GM18508 (cell line): ENCODE results near the gene GXYLT1.
"Not testable (repeated sequence)": the region's sequence is repeated elsewhere in the genome, so short reads cannot be mapped to it uniquely, and the experiment has no call there.

Experiments
- ATAC-seq: cut with Tn5 transposase; IDR thresholded peaks from one replicate; pipeline ENCODE4 v1.9.1; 2021; ENCODE audit warnings: moderate number of reproducible peaks; ENCODE audit not compliant: insufficient read depth, unreplicated experiment

Gene GXYLT1

DNA sequence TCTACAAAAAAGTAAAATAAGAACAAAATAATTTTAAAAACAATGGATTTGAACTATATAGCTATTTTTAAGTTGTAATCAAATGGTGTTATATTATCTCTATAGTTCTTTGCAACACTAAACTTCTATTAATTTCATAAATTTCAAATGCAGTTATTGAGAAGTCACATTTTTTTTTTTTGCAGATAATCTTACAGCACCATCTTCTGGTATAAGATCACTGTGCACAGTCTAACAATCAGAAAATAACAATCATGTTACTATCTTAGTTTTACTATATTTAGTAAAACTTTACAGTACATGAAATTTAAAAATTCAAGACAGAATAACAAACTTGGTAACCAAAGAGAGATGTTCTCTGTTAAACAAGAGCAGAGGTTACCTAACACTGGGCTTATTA lies 40.6 kb downstream of the GXYLT1 start:
- no peak for ATAC-seq

DNA sequence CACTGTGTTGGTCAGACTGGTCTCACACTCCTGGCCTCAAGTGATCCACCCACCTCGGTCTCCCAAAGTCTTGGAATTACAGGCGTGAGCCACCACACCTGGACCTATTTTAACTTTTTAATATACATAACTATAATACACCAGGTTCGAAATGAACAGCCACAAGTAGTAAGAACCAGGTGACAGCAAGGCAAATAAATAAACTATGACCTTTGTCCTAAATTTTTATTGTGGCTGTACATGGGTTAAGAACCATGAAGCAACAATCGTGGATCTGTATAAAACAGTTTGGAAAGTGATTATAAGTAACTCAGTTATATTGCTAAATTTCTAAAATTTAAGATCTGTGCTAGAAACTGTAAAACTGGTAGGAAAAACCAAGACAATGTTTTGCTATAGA lies 41.5 kb downstream of the GXYLT1 start:
- no peak for ATAC-seq

GRCh38 chr12:42102720-42103119 lies 42.0 kb downstream of the GXYLT1 start:
- ATAC-seq: no peak

DNA sequence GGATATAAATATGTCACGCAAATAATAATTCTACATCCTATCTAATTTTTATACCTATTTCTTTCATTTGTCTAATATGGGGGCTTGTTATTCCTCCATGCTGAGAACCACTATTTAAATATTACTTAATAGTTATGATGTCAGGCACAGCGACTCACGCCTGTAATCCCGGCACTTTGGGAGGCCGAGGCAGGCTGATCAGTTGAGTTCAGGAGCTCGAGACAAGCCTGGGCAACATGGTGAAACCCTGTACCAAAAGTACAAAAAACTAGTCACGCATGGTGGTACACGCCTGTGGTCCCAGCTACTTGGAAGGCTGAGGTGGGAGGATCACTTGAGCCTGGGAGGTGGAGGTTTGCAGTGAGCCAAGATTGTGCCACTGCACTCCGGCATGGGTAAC lies 45.2 kb downstream of the GXYLT1 start:
- ATAC-seq: no peak

DNA sequence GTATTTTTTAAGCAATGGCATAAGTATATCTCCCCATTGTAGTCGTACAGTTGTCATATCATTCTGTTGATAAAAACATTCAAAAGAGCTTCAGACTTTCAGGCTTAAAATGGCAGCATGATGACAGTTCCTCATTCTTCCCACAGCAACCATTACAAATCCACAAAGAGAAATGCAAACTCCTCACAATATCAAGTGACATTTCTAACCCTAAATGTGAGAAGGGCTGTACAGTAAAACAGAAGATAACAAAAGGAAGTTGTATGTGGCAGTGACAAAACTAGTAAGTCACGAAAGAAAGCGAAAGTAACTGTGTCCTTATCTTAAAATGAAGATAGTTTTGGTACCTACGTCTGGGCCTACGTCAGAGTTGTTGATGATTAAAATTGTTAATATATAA lies 46.7 kb downstream of the GXYLT1 start:
- ATAC-seq: peak; percentile 86

DNA sequence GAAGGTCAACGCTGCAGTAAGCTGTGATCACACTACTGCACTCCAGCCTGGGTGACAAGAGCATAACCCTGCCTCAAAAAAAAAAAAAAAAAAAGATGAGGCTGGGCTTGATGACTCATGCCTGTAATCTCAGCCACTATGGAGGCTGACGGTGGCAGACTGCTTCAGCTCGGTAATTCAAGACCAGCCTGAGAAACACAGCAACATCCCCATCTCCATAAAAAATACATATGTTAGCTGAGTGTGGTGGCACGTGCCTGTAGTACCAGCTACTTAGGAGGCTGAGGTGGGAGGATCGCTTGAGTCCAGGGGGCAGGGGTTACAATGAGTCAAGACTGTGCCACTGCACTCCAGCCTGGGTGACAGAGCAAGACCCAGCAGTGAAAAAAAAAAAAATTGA lies 50.4 kb downstream of the GXYLT1 start:
- no peak for ATAC-seq

- ATAC-seq: no peak
Measured at GRCh38 chr12:42091769-42092168, 52.9 kb downstream of the GXYLT1 start.

DNA sequence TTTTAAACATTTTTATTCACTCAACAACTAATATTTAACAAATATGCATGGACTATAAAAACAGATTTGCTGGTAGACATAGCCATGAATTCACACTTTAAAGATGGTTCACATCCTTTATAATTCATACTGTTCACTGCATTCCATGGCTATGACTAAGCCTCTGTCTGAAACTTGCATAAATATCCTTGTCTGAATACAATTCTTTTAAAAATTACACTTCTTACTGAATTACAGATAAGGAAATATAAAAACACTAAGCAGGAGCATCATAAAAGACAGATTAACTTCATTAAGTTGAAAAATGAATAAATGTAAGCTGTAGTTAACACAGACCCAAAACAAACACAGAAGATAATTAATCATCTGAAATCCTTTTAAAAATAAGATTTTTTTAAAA lies 53.8 kb downstream of the GXYLT1 start:
- ATAC-seq: no peak

GRCh38 chr12:42086031-42086430 lies 58.6 kb downstream of the GXYLT1 start:
- no peak for ATAC-seq

GRCh38 chr12:42085594-42085993 lies 59.1 kb downstream of the GXYLT1 start:
- no peak for ATAC-seq

GRCh38 chr12:42084522-42084921 lies 60.2 kb downstream of the GXYLT1 start:
- no peak for ATAC-seq

DNA sequence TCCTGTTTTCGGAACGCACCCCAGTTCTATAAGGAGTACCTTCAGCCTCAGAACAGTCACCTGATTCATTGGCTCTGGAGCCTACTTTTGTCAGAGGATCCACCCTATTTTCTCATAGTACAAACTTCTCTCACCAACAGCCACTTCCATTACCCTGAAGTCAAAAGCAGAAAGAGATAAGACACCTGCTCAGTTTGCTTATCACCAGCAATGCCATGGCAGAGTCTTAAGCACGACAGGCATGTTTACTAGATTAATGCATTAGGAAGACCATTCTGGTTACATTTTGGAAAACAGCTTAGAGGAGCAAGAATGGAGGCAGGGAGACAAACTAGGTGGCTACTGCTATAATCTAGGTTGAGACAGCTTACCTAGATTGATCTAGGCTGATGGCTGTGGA lies 67.7 kb downstream of the GXYLT1 start:
- ATAC-seq: no peak

- ATAC-seq: no peak
Measured at GRCh38 chr12:42070036-42070435, 74.6 kb downstream of the GXYLT1 start.

DNA sequence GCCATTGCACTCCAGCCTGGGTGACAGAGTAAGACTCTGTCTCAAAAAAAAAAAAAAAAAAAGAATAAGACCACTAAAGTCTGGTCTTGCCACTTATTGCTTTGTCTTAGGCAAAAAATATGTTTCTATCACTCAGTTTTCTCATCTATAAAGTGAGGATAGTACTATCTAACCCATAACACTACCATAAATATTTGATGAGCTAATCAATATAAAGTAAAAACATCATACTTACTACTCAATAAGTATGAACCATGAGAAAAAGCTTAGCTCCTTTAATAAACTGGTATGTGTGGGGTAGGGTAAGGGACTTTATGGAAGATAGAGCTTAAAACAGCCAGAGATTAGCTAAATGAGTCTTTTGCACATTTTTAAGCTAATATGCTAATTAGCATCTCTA lies 85.5 kb downstream of the GXYLT1 start:
- ATAC-seq: no peak

DNA sequence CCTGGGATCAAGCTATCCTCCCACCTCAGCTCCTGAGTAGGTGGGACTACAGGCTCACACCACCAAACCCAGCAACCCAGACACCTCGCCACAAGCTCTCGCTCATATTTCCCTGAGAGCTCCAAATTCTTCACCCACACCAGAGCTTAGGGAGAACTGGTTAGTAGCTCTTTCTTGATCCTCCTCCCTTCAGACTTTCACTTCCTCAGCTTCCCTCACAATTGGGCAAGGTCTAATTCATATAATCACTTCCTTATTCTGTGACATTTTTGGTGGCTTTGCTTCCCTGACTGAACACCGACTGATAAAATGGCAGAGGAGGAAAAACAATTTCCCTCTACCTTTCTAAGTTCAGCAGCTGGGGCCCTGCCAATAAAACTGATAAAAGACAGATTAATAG lies 88.5 kb downstream of the GXYLT1 start:
- ATAC-seq: peak; percentile 90

DNA sequence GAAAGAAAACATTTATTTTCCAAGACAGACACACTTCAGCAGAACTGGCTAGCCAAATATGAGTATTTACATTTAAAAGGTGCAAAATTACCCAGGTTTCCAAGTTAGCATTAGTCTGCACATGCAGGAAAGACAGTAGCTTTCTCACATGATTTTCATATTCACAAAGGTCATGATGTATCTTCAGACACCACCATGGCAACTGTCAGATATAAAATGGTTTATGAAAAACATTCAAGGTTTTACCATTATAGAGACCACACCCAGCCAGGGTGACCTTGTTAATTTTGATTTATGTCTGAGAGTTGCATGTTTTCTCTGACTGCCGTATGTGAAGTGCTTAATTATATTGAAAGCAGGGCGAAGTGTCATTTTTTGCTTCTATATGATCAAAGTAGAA lies 91.2 kb downstream of the GXYLT1 start:
- ATAC-seq: no peak

- not testable (repeated sequence) for ATAC-seq
Measured at GRCh38 chr12:42048980-42049379, 95.7 kb downstream of the GXYLT1 start.

DNA sequence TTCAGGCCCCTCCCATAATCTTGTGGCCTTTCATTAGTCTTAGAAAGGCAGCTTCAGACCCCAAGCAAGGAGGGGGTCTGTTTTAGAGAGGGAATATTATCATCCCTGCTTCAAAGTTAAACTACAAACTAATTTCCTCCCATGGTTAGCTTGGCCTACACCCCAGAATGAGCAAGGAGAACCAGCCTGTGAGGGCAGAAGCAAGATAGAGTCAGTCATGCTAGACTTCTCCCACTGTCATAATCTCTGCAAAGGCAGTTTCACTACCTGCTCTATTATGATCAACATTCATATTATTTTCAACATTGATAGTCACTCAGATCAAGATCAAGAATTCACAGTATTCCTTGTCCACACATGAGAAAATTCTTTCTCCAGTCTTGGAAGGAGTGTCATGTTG lies 105.1 kb downstream of the GXYLT1 start:
- no peak for ATAC-seq

DNA sequence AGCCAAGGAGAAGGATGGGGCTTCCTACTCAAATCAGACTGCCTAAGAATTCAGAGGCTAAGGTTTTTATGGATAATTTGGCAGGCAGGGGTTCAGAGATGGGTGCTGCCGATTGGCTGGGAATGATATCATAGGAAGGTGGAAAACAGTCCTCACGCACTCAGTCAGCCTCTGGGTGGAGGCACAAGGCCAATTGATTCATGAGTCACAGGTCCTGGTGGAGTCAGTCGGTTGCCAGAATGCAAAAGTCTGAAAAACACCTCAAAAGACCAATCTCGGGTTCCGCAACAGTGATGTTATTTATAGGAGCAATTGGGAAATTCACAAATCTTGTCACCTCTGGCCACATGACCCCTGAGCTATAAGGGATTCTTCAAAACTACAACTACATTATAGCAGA lies 105.5 kb downstream of the GXYLT1 start:
- no peak for ATAC-seq

DNA sequence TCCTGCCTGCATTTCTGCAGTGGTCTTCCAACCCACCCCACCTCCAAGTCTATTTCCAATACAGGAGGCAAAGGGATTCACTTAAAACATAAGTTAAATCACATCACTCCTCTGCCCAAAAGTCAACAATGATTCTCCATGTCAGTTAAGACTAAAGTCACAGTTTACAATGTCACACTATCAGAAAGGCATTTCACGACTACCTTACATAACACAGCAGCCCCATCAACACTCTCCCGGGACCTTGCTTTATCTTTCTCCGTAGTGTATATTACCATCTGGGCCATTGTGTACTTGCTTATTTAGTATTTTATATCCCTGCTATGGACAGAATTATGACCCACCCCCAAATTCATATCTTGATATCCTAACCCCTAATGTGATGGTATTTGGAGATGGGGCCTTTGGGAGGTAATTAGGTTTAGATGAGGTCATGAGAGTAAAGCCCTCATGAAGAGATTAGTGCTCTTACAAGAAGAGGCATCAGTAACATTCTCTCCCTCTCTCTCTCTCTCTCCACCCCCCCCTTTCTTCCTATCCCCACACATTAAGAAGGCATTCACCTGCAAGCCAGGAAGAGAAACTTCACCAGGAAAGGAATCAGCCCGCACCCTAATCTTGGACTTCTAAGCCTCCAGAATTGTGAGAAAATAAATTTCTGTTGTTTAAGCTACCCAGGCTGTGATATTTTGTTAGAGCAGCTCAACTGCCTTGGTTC lies 112.7 kb downstream of the GXYLT1 start:
- no peak for ATAC-seq
